ENCODE data around the gene MBP. TPM values are rescaled to one million over a fixed set of nuclear protein-coding genes. Genes with fewer than 3 reads are reported as not detected.

Gene MBP
- 10 to 100 TPM; 19.6 to 25.1 (median 20.5) TPM for polyA plus RNA-seq (ENCODE audit: insufficient read length in 4 of 4)

DNA sequence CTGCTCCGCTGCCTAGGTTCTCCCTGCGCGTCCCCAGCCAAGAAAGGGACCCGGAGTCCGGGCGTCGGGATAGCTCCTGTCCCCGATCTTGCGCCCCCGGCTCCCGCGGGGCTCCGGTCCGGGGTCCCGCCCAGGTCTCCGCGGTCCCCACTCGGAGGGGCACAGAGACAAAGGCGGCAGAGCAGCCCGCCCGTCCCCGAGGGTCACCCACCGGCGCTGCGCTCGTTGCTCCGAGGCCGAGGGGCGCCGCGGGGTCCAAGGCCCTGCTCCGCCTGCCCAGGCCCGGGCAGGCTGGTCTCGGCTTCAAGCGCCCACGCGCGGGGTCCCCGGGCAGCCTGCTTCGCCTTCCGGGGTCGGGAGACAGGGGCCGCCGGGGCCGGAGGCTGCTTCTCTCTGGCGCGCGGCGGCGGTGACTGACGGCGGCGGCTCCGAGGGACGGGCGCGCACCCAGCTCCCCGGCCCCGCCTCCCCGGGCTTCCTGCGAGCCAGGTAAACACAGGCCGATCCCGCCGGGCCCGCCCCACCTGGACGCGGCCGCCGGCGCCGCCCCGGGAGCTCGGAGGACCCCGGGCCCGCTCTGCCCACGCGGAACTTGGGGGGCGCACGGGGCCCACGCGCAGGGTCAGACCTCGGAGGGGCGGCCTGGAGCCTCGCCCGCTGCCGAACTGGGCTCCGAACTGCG is at the start of gene MBP:
Gene MBP, minus strand, starts transcription at position 415 of the 682 bp plus-strand sequence. CDS start 27,522 bp downstream, outside the sequence.
- DNase-seq (ENCODE audit: low read depth in 4 of 4, low spot score in 3 of 4), result no peak

GRCh38 chr18:77181950-77182707 is 49.5 kb upstream of the MBP start:
- no peak for DNase-seq (ENCODE audit: low read depth in 4 of 4, low spot score in 3 of 4)

GRCh38 chr18:77178559-77178958 is 46.0 kb upstream of the MBP start:
- no peak for DNase-seq (ENCODE audit: low read depth in 4 of 4, low spot score in 3 of 4)

DNA sequence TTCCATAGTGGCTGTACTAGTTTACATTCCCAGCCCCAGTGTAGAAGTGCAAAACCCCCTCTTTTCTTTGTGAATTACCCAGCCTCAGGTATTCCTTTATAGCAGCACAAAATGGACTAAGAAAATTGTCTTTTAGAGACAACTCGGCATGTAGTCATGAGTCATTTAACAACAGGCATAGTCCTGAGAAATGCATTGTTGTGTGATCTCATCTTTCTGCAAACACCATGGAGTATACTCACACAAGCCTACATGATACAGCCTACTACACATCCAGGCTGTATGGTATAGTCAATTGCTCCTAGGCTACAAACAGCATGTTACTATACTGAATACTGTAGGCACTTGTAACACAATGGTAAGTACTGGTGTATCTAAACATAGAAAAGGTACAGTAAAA is 44.4 kb upstream of the MBP start:
- no peak for DNase-seq (ENCODE audit: low read depth in 4 of 4, low spot score in 3 of 4)

DNA sequence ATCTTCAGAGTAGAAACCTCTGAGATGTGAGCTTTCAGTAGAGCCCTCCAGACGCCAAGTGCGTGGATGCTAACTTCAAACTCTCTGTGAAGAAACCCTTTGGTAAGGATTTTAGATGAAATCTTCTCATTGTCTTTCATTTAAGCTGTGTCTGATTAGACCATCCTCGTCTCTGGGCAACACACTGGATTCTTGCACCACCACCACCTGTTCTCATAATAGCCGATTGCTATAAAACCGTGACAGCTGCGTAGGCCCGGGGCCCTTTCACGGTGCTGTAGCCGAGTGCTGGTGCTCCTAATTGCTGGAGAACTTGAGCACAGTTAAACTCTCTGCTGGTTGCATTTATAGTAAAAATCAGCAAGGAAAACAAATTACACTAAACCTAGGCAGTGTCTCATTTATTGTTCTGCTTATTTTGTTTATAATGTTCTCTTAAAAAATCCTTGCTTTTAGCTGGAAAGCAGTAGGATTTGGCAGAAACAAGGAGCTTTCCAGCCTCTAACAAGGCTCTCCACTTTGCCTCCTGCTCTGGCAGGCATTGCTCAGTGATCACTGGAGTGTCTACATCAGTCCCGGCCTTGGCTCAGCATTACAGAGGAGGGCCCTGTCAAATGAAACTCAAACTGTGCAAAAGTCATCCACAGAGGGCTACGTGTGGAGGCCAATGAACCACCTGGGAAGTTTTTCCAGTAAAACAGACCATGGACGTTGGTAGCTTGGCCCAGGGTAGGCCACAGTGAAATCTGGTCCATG is 40.9 kb upstream of the MBP start:
- no peak for DNase-seq (ENCODE audit: low read depth in 4 of 4, low spot score in 3 of 4)

GRCh38 chr18:77170890-77171410 is 38.4 kb upstream of the MBP start:
- DNase-seq (ENCODE audit: low read depth in 4 of 4, low spot score in 3 of 4), result no peak

DNA sequence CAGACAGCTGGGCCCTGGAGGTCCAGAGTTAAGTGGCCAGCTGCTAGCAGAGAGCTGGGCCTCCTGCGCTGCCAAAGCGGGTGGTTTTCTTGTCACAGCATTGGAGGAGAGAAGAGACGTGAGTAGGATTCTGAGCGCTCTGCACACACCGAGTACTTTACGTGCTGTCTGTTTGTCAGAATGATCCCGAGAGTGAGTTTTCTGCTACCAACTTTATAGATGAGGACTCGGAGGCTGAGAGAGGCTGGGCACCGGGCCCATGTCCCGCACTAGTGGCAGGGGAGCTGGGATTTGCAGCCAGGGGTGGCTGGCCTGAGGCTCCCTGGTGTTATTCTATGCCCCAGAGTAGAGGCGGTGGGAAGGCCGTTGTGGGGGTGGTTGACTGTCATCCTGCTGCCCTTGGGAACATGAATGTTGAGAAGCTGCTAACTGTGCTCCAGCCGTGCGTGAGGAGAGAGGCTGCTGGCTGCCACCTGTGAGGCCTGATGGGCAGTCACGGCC is 36.3 kb upstream of the MBP start:
- DNase-seq (ENCODE audit: low read depth in 4 of 4, low spot score in 3 of 4), result no peak

DNA sequence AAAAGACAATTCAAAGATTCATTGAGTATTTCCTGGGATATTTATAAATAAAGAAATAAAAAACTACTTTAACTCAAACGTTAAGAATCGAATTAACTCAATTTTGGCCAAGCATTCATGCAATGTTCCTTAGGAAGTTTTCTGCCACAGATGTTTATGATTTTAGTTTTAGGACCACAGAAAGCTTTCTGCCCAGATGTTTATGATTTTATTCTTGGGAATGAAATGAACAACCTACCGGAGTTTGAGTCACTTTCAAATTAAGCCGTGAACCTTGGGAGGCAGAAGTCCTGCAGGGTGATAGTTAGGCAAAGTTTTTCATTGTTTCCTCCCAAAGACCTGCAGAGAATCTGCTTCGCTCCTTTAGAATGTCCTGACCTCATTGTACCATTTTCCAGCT is 34.7 kb upstream of the MBP start:
- DNase-seq (ENCODE audit: low read depth in 4 of 4, low spot score in 3 of 4), result no peak

- DNase-seq (ENCODE audit: low read depth in 4 of 4, low spot score in 3 of 4), result no peak
Measured at GRCh38 chr18:77166523-77166922, 33.9 kb upstream of the MBP start.

- DNase-seq (ENCODE audit: low read depth in 4 of 4, low spot score in 3 of 4), result no peak
Measured at GRCh38 chr18:77165503-77166188, 33.1 kb upstream of the MBP start.

- DNase-seq (ENCODE audit: low read depth in 4 of 4, low spot score in 3 of 4), result no peak
Measured at GRCh38 chr18:77164763-77165485, 32.3 kb upstream of the MBP start.

- DNase-seq (ENCODE audit: low read depth in 4 of 4, low spot score in 3 of 4), result no peak
Measured at GRCh38 chr18:77164026-77164425, 31.4 kb upstream of the MBP start.

DNA sequence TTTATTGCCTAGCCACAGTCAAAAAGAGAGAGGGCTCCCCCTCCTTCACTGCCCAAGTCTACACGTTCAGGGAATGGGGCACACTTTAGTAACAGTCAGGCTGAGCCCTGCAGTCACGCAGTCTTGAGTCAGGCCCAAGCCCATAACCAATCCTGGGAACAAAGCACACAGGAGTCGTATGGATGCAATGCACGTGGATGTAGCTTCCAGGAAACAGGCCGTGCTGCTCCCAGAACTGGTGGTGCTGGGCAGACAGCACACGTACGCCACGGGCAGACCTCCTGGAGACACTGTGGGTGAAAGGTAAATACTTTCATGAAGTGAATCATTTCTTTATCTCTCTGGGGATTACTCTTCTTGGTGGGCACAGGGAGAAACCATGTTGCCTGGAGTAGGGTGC is 30.0 kb upstream of the MBP start:
- DNase-seq (ENCODE audit: low read depth in 4 of 4, low spot score in 3 of 4), result no peak

DNA sequence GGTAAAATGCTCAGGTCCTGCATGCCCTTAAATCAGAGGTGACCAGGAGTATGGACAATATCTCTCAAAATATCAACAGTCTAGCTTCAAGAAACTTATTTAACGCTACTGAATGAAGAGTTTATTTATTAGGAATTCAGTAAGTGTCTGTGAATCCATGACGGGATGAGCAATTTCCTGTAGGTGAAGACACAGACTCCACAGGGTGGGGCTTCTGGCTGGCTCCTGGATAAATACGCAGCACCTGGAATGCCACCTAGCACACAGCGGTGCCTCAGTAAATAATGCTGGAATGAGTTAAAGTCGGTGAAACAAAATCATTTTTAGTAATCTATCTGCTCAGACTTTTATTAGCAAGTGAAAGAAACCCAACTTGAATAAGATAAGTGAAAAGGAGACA is 29.4 kb upstream of the MBP start:
- DNase-seq (ENCODE audit: low read depth in 4 of 4, low spot score in 3 of 4), result no peak

DNA sequence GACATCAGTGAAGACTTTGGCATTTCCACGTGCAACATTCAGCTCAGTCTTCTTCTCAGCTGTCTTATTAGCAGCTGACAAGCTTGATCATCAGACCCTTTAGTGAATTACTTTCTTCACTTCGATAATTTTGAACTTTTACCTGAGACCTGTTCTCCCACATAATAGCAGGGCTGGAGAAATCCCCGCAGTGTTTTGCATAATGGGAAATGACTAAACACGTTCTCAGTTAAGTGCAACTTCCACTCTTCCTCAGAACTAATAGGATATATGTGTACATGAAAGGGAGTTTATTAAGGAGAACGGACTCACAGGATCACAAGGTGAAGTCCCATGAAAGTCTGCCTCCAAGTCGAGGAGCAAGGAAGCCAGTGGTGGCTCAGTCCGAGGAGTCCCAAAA is 28.8 kb upstream of the MBP start:
- no peak for DNase-seq (ENCODE audit: low read depth in 4 of 4, low spot score in 3 of 4)

GRCh38 chr18:77160515-77160914 is 27.9 kb upstream of the MBP start:
- DNase-seq (ENCODE audit: low read depth in 4 of 4, low spot score in 3 of 4), result no peak

DNA sequence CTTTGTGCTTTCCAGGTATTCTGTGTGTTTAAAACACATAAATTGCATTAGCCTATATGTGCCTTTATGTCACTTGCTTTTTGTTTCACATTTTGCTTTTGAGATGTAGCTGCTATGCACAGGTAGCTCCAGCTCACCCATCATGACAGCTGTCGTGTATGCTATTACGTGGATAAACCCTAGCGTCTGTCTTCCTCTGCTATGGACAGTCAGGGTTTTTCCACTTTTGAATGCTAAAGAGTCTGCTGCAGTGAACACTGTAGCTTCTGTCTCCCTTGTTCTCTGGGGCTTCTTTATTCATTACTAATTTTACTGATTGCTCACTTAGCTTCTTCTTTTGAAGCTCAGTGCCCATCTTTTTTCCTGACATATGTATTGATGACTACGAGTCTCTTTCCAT is 24.7 kb upstream of the MBP start:
- DNase-seq (ENCODE audit: low read depth in 4 of 4, low spot score in 3 of 4), result no peak

DNA sequence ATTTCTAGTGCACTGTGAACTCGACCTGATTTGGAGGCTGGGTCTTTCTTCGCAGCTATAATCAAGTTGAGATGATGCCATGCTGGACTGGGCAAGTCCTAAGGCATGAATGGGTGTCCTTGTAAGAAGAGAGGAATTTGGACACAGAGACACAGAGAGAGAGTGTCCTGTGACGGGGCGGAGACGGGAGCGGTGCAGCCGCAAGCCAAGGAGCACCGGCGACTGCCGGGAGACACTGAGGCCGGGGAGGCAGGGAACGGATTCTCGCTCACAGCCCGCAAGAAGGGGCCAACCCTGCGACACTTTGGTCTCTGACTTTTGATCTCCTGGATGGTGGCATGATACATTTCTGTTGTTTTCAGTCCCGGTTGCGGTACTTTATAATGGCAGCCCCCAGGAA is 22.4 kb upstream of the MBP start:
- no peak for DNase-seq (ENCODE audit: low read depth in 4 of 4, low spot score in 3 of 4)

GRCh38 chr18:77153404-77153803 is 20.8 kb upstream of the MBP start:
- no peak for DNase-seq (ENCODE audit: low read depth in 4 of 4, low spot score in 3 of 4)
